NCI-H1436 treated with DMSO at 0.1 percent for 48 hours (cell line): ENCODE results near the gene ZG16B.

Source experiments
- DNase-seq: peaks from one replicate; lab custom pipeline; 2025; lab: John Stamatoyannopoulos, UW

ZG16B gene

DNA sequence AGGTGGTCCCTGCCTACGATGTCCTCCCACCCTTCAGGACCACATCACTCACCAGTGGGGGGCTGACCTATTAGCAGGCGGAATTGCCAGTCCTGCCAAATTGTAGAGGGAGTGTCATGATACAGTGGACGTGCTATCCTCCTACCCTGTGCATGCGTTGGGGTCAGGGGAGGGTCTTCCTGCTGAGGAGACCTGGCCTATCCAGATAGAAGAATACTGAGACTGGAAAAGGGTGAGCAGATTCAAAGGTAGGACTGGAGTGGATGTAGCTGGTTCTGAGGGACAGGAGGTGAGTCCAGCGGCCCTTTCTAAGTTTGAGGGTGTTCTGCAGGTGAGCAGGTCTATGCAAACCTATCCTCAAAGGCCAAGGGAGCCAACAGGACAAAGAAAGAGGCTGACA, 23.8 kb upstream of the ZG16B start:
- no peak for DNase-seq

DNA sequence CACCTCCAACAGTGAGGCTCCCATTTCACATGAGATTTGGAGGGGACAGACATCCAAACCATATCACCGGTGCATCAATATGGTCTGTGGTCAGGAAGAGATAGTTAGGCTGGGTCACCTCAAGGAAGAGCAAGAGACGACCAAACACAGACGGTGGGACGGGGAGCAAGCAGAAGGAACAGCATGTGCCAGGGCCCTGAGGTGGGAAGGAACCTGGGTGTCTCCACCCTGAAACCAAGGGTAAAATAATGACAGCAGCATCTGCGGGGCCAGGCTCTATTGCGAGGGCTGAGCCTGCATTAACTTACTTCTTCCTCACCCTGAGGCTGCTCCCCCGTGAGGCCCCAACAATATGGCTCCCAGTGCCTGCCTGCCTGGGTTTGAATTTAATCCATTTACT, 21.9 kb upstream of the ZG16B start:
- DNase-seq: no peak

DNA sequence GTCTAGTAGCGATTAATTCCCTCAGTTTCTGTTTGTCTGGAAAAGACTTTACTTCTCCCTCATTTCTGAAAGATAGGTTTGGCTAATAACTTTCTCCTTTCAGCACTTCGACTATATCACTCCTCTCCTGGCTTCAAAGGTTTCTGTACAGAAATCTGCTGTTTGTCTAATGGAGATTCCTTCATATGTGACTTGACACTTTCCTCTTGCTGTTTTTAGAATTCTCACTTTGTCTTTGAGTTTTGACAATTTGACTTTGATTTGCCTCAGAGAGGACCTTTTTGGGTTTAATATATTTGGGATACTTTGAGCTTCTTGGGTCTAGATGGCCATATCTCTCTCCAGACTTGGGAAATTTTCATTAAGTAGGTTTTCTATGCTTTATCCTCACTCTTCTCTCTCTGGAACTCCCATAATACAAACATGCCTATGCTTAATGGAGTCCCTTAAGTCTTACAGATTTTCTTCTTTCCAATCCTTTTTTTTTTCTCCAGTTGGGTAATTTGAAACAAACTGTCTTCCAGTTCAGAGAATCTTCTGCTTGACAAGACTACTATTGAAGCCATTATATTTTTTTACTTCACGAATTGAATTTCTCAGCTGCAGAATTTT, 20.8 kb upstream of the ZG16B start:
- no peak for DNase-seq

DNA sequence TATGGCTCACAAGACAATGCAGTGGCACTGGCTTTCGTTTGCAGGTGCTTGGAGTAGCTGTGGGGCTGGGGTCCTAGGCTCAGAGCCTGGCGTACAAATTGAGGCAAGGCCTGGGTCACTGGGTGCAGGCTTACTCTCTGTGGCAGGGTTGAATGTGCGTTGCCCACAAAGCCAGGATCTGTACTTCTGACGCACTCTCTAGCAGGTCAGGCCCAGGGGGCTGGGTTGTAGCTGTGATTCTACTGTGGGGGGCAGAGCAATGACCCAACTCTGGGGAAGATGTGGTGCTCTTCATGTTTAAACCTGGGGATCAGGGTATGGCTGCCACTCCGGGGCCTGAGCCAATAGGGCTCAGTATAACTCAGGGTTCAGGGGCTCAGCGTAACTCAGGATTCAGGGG, 19.5 kb upstream of the ZG16B start:
- DNase-seq: no peak

DNA sequence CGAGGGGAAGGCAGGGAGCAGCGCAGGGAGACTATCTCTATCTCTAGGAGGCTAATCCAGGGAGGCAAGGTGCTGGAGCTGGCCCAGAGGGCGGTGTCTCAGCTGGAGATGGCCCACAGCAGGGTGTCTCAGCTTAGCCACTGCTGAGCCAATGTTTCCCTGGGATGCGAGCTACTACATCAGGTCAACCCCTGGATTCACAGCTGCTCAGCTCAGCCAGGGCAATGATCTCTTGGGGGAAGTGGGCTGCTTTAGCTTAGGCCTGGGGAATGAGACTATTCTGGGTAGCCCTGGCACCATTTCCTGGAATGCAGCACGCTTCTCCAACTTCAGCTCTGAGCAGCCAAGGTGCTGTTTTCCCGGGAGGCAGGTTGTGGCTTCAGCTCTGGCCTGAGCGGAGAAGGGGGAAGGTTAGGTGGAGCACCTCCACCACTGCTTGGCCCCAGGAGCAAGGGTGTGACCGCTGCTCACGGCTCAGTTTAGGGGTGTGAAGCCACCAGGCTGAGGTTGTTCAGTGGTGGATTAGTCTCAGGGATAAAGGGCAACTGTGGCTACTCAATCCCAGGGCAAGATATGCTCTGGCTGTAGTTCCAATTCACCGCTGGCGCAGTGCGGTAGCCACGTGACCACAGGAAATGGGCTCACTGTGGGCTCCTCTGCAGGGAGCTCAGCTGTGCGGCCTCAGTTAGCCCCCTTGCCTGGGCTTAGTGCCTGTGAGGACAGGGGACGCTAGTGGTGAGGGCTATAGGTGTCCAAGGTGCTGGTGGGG, 18.2 kb upstream of the ZG16B start:
- DNase-seq: no peak

DNA sequence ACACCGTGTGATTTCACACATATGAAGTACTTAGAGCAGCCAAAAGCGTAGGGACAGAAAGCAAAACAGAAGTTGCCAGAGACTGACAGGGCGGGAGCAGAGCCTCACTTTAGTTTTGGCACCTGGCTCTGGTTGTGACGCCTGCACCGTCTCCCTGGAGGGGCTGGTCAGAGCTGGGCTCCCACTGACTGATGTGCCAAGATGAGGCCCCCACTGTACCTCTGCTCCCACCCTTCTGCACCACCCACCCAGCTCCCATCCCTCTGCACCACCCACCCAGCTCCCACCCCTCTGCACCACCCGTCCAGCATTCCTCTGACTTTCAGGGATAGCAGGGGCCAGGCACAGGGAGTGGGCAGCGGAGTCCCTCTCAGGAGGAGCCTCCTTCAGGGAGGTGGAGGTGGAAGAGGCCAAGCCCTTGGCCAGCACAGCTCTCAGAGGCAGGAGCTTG, 16.3 kb upstream of the ZG16B start:
- no peak for DNase-seq

DNA sequence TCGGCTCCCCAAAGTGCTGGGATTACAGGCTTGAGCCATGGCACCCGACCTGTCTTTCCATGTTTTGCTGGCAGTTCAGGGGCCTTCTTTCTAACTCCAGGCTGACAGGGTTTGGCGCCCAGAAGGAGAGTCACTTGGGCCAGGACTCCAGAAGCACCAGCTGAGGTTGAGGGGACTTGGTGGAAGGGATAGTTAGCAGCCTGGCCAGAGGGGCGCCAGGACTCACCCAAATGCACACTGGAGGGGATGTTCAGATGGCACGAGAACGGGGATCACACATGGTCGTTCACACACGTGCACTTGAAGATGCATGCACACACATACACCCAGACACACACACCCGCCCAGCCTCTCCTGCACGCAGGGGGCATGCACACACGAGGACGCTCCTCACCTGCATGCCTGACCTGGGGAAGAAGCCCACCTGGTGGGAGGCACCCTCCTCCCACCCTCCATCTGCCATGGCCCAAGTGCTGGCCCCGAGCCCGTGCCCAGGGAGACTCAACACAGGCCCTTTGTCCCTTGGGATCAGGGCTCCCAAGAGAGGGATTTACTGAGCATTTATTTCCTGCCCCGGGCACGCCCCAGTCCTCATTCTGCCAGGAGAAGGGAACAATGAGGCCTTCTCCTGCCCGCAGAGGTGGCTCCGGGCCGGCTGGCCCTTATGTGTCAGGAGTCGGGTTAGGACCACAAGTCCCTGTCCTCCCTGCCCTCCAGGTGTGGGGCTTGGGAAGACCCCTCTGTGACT, 15.4 kb upstream of the ZG16B start:
- no peak for DNase-seq

DNA sequence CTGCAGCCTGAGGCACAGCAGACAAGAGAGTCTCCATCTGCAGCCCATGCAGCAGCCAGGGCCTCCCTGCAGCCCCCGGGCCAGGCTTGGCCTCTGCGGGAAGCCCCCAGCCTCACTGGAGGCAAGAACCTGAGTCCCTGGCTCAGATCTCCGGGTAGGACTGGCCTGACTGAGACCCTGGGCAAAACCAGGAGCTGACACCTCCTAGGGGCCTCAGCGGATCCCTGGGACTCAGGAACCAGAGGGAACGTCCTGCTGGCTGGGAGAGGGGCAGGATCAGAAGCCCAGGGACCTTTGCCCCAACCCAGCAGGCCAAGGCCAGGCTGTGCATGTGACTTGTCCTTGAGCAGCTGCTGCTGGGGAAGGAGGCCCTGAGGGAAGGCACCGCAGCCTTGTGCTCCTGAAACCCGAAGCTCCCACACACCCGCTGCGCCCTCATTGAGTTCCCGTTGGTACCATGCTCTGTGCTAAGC, 14.8 kb upstream of the ZG16B start:
- DNase-seq: no peak

DNA sequence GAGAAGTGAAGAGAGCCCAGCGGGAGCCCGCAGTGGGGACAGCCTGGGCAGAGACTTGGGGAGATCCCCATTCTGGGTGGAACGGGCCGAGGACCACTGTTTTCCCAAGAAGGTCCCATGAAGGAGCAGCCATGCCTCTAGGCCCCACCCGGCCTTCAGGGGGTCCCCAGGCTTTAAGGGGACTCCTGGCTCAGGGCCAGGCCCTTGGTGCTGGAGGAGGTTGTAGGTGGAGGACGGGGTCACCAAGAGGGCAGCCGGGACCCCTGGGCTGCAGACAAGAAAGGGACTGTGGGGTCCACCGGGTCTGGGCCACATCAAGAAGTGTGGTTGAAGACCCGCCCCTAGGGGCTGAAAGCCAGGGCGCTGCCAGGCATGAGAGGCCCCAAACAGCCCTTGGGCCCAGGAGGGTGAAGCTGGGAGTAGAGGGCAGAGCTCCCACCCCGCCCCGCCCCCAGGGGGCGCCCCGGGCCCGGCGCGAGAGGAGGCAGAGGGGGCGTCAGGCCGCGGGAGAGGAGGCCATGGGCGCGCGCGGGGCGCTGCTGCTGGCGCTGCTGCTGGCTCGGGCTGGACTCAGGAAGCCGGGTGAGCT, 13.3 kb upstream of the ZG16B start, which contains the start of gene PRSS21:
TSS of gene PRSS21 (plus strand) at position 487 of the 589 bp plus-strand sequence. CDS start at position 519, 32 bp downstream.
- no peak for DNase-seq

DNA sequence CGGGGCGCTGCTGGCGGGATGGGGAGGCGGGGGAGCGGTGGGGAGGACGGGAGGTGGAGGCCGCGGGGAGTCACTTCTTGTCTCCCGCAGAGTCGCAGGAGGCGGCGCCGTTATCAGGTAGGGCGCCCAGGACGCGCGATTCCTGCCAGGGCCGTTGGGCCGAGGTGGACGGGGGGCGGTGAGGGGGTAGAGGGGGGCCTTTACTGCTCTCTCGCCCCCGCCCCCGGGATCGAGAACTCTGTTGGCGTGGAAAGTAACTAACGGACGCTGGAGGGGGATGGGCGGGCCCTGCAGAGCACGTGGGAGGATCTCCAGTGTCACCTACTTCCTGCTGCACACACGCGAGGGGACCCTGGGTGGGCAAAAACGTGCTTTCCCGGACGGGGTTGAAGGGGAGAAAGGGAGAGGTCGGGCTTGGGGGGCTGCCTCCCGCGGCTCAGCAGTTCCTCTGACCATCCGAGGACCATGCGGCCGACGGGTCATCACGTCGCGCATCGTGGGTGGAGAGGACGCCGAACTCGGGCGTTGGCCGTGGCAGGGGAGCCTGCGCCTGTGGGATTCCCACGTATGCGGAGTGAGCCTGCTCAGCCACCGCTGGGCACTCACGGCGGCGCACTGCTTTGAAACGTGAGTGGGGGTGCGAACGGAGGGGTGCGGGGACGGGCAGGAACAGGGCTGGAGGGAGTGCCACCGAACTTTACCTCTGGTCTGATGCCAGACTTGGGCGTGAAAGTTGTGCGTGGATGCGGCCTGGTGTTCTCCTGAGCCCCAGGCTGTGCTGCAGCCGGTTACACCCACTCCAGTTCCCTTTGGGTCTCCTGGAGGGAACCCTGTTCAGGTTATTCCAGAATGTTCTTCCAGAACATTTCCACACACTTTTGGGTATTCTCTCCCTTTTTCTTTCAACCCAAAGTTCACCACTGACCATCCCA, 12.5 kb upstream of the ZG16B start:
- DNase-seq: no peak

DNA sequence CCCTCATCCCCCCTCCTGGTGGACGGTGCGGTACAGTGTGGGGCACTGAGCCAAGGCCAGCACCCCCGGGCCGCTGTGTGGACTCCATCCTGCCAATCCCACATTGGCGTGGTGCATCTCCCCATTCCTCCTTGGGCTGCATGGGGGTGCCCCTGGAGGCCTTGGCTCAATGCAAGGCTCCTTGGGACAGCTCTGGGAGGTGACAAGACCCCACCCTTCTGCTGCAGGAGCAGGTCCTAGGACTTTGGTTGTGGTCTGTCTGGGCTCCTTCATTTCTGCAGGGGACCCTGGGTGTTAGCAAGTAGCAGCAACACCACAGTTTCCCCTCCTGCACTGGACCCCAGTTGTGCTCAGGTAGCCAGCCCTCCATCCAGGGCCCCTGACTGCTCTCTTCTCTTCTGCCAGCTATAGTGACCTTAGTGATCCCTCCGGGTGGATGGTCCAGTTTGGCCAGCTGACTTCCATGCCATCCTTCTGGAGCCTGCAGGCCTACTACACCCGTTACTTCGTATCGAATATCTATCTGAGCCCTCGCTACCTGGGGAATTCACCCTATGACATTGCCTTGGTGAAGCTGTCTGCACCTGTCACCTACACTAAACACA, 11.7 kb upstream of the ZG16B start:
- no peak for DNase-seq

DNA sequence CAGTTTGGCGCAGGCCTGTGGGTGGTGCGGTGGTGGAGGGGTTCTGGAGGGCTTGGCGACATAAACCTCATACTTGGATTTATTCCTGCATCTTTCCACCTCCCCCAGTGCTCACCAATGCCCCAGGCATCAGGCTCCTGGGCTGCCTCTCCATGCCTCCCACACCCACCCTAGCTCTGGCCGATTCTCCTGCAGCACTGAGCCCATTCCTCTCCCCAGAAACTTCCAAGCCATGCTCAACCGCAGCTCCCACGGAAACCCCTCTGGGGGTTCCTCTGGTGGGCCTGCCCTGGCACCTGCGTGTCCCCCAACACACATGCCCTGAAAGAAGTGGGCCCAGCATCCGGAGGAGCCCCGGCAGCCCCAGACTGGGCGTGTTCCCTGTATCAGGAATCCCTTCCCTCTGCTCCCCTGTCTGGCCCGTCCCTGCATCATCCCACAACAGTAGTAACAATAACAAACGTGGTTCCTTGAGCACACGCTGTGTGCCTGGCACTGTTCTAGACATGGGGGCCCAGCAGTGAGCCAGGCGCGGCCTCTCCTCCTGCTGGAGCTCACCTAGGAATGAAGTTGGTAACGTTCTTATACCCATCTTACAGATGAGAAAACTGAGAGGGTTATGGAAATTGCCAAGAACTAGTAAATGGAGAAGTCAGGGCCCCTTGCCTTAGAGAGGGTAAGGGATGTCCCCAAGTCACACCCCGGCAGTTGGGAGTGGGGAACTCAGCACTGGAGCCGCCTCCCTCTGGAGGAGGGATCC, 10.7 kb upstream of the ZG16B start:
- no peak for DNase-seq

DNA sequence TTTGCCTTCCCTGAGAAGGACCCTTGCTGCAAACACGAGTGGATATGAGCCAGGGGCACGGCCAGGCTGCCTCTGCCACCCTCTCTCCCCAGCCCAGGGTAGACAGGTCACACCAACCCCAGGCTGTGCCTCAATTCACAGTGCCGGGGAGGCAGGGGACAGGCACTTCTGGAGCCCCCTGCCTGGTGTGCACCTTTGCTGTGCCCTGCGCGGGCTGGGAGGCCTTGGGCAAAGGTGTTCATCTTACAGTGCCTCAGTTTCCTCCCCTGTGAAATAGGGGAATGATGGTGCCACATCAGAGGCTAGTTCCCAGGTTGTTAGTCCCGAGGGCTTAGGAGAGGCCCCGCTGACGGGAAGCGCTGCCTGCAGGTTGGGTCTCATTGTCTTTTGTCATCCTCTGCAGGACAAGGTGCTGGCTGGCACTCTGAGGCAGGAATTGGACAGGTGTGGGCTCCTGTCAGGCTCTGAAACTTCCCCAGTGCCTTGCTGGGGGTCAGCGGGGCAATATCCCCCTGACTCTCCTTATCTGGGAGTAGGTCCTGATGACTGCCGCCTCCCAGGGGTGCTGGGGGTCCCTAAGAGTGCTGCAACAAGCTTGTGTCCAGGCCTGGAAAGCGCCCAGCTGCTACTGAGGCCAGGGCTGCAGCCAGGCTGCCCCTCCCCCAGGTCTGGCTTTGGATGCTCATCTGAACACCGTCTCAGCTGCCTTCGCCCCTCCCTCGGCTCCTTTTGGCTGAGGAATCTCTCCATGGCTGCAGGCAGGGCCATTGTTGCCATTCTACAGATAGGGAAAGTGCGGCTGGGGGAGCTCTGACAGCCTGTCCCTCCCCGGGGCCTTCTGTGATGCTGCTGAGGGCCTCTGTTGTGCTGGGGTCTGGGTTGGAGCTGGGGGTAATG, 9.9 kb upstream of the ZG16B start:
- no peak for DNase-seq

DNA sequence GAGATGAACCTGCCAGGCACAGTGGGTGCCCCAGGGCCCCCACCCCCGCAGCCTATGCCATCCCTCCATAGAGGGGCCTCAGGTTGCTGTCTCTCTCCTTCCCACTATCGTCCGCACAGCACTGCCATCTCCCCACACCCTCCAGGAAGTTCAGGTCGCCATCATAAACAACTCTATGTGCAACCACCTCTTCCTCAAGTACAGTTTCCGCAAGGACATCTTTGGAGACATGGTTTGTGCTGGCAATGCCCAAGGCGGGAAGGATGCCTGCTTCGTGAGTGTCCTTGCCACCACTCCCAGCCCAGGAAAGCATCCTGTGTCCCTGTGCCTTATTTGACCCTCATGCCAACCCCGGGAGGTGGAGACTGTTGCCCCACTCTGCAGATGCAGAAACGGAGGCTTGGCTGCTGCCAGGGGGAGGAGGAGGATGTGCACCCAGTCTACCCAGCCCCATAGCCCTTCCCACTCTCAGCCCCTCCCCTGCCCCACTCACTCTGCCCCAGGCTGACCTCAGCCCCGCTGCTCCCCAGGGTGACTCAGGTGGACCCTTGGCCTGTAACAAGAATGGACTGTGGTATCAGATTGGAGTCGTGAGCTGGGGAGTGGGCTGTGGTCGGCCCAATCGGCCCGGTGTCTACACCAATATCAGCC, 9.1 kb upstream of the ZG16B start:
- DNase-seq: no peak

DNA sequence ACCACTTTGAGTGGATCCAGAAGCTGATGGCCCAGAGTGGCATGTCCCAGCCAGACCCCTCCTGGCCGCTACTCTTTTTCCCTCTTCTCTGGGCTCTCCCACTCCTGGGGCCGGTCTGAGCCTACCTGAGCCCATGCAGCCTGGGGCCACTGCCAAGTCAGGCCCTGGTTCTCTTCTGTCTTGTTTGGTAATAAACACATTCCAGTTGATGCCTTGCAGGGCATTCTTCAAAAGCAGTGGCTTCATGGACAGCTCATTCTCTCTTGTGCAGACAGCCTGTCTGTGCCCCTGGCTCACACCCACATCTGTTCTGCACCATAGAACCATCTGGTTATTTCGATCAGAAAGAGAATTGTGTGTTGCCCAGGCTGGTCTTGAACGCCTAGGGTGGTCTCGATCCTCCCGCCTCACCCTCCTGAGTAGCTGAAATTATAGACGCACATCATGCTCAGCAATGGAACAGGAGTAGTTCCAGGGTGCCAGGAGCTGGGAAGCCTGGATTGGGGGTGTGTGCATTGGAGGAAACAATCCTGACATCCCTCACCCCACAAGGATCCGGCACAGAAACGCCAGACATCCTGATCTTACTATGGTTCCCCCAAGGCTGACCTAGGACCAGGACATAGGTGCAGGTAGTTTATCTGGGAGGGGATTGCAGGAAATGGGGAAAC, 8.5 kb upstream of the ZG16B start:
- DNase-seq: no peak

DNA sequence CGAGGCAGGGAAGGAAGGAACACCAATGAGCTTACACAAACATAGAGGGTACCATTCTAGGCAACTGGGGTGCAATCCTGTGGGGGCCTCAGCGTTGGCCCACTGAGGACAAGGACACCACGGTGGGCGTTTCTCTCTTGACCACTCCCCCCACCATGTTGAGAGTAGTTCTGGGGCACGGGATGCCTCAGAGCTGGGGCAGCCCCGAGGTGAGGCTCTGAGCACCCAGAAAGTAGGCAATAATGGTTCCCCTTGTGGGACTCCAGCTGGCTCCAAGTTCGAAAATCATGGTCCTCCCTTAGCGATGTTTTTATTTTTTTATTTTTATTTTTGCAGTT, 8.0 kb upstream of the ZG16B start:
- DNase-seq: no peak

DNA sequence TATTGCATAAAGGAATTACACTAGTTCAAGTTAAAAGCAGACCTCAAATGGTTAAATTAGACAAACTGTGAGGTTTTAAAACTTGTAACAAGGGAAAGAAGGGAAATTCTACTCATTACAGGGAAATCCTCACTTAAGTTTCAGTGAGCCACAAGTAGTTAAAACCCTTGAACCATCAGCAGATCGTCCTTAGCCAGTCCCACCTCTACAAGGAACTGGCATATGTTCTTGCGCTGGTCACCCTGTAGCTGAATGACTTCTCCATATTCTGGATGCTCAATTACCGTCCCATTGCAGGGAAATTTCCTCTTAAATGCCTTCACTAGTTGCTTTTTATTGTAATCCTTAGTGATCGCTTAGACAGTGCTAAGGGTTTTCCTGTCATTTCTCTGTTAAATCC, 7.6 kb upstream of the ZG16B start:
- DNase-seq: no peak

DNA sequence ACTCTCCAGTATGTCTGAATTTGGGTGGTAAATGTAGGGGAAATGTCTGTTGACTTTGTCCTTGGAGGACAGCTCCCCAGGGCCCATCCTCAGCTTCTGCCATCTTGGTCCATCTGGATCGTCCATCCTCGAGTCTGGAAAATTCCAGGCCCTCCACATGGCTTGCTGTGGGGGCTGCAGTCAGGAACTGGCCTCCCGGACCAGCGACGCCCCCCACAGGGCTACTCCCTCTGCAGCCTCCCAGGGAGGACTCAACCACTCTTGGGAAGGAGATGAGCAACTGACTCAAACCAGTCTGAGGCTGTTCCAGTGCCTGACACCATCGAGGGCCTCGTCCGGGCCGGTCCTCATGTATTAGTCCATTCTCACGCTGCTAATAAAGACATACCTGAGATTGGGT, 5.5 kb upstream of the ZG16B start:
- no peak for DNase-seq
